A673 (cell line): ENCODE measurements around the gene HSPB6. TPM values are rescaled to one million over a fixed set of nuclear protein-coding genes. Genes with fewer than 3 reads are reported as not detected.

ENCODE experiments used
- BruUV-seq: library from RNA; stranded (reverse); fragments of 400-500 nt; replicated peaks from 2 replicates; lab custom pipeline; 2021; lab: Mats Ljungman, UMichigan
- CTCF ChIA-PET: fragments of 300-600 bp; sonication (Branson Sonifier 250); formaldehyde crosslinking; loops from one replicate; lab custom pipeline; 2022; ENCODE audit warnings: antibody characterized with exemption; lab: Charles Lee
- POLR2A ChIA-PET: fragments of 300-600 bp; sonication (Branson Sonifier 250); formaldehyde crosslinking; loops from one replicate; lab custom pipeline; 2022; ENCODE audit warnings: antibody characterized with exemption; ENCODE audit not compliant: low non-redundant PET; lab: Charles Lee
- DNase-seq: peaks from one replicate; pipeline ENCODE4 v3.0.0-alpha.2; 2015; ENCODE audit warnings: low spot score
- H3K27ac ChIP-seq: fragments of 200-600 bp; sonication (generic); 2 replicates; pipeline ENCODE4 v1.5.1; 2016; ENCODE audit warnings: mixed run types, low read depth, mild to moderate bottlenecking, mixed read lengths, antibody characterized with exemption, low read length; ENCODE audit not compliant: poor library complexity, severe bottlenecking
- H3K27me3 ChIP-seq: fragments of 200-600 bp; sonication (generic); replicated peaks from 2 replicates; pipeline ENCODE4 v1.6.1; 2017; ENCODE audit warnings: mixed run types, low read depth, mild to moderate bottlenecking, mixed read lengths, antibody characterized with exemption, low read length; ENCODE audit not compliant: insufficient read depth, poor library complexity
- H3K36me3 ChIP-seq: fragments of 200-600 bp; sonication (generic); 2 replicates; pipeline ENCODE4 v1.6.1; 2016; ENCODE audit warnings: mixed run types, mild to moderate bottlenecking, mixed read lengths, antibody characterized with exemption, low read length; ENCODE audit not compliant: insufficient read depth, poor library complexity, severe bottlenecking
- H3K4me1 ChIP-seq: fragments of 200-600 bp; sonication (generic); 2 replicates; pipeline ENCODE4 v1.6.1; 2017; ENCODE audit warnings: mixed run types, mild to moderate bottlenecking, mixed read lengths, antibody characterized with exemption, low read length; ENCODE audit not compliant: insufficient read depth, poor library complexity, severe bottlenecking
- H3K4me3 ChIP-seq: fragments of 200-600 bp; sonication (generic); 2 replicates; pipeline ENCODE4 v1.5.1; 2016; ENCODE audit warnings: low read depth, mixed run types, mild to moderate bottlenecking, mixed read lengths, low read length; ENCODE audit not compliant: poor library complexity, severe bottlenecking
- H3K9me3 ChIP-seq: fragments of 200-600 bp; sonication (generic); 2 replicates; pipeline ENCODE4 v1.6.1; 2016; ENCODE audit warnings: mixed run types, low read depth, mild to moderate bottlenecking, mixed read lengths, antibody characterized with exemption, low read length; ENCODE audit not compliant: poor library complexity, severe bottlenecking
- CTCF ChIP-seq: fragments of 300-800, 200-600 bp; sonication (generic); conservative IDR thresholded peaks from 2 replicates; pipeline ENCODE4 v1.5.1; 2017; ENCODE audit warnings: low read depth, mild to moderate bottlenecking, antibody characterized with exemption, low read length, moderate library complexity, mixed read lengths
- EZH2 ChIP-seq: fragments of 200-600 bp; sonication (generic); IDR thresholded peaks from 2 replicates; pipeline ENCODE4 v1.6.1; 2017; ENCODE audit warnings: borderline replicate concordance, low read depth, mild to moderate bottlenecking, mixed read lengths, antibody characterized with exemption, low read length; ENCODE audit not compliant: poor library complexity, severe bottlenecking
- intact Hi-C: fragments of 100-400 bp; cut with micrococcal nuclease; formaldehyde crosslinking; loops from one replicate; pipeline ENCODE4 v1.10.0; 2022; ENCODE audit not compliant: unreplicated experiment
- total RNA-seq: library from RNA; stranded (reverse); gene quantifications from 2 replicates; pipeline ENCODE4 v1.2.3, GENCODE V29; 2021

The HSPB6 gene
- total RNA-seq, 1 experiment from 2014 or later, result not detected

GRCh38 chr19:35736913-35737886, 19.6 kb downstream of the HSPB6 start:
- Histone ChIP-seq H3K27me3 (no peaks in the 10 kb centered on the region), H3K4me3 (no peak overlapping the region), H3K36me3 (peaks cover 52% of the 10 kb centered on the region), H3K27ac (no peak overlapping the region), H3K4me1 (no peaks in the 10 kb centered on the region), H3K9me3 (no peaks in the 10 kb centered on the region)
- CTCF ChIA-PET, result no interaction called here
- POLR2A ChIA-PET, result interaction anchor here (0.6 kb wide), 1 partner anchor 89 kb away, joined by 4 read pairs; the partner anchor contains the start of gene COX6B1
- BruUV-seq, result no TSS peak
- intact Hi-C loops, result no loop called here
- no peak for TF ChIP-seq CTCF
- no peak for TF ChIP-seq EZH2
- no peak for DNase-seq

GRCh38 chr19:35734889-35735288, 21.9 kb downstream of the HSPB6 start:
- peaks cover 75% of the 10 kb centered on the region for H3K36me3 ChIP-seq
- no peak overlapping the region for H3K4me3 ChIP-seq
- no peaks in the 10 kb centered on the region for H3K27me3 ChIP-seq
- BruUV-seq, result no TSS peak
- DNase-seq, result no peak
- TF ChIP-seq CTCF (no peak), EZH2 (no peak)
- CTCF ChIA-PET, result no interaction called here
- POLR2A ChIA-PET, result no interaction called here
- no peaks in the 10 kb centered on the region for H3K4me1 ChIP-seq
- intact Hi-C loops, result no loop called here
- H3K9me3 ChIP-seq, result no peaks in the 10 kb centered on the region
- H3K27ac ChIP-seq, result no peak overlapping the region

GRCh38 chr19:35734273-35734672, 22.6 kb downstream of the HSPB6 start:
- DNase-seq, result no peak
- H3K36me3 ChIP-seq, result peaks cover 81% of the 10 kb centered on the region
- H3K27ac ChIP-seq, result no peak overlapping the region
- no peaks in the 10 kb centered on the region for H3K27me3 ChIP-seq
- ChIA-PET CTCF (no interaction called here), POLR2A (no interaction called here)
- intact Hi-C loops, result no loop called here
- no peaks in the 10 kb centered on the region for H3K9me3 ChIP-seq
- H3K4me3 ChIP-seq, result no peak overlapping the region
- TF ChIP-seq CTCF (no peak), EZH2 (no peak)
- no peaks in the 10 kb centered on the region for H3K4me1 ChIP-seq
- BruUV-seq, result no TSS peak
